ENCODE data around the gene SMIM44. TPM values are rescaled to one million over a fixed set of nuclear protein-coding genes. Genes with fewer than 3 reads are reported as not detected.
"Not testable (repeated sequence)": the region's sequence is repeated elsewhere in the genome, so short reads cannot be mapped to it uniquely, and the experiment has no call there.

The SMIM44 gene
- total RNA-seq: 1 to 10 TPM; 1.1 to 5.5 (median 5.5) TPM
- long read RNA-seq, donor 1, partial matches to known transcripts: 0 of 1 reads
- long read RNA-seq, donor 1, other reads (novel, unspliced or antisense): 0 of 1 reads
- long read RNA-seq, donor 2: 0 reads

DNA sequence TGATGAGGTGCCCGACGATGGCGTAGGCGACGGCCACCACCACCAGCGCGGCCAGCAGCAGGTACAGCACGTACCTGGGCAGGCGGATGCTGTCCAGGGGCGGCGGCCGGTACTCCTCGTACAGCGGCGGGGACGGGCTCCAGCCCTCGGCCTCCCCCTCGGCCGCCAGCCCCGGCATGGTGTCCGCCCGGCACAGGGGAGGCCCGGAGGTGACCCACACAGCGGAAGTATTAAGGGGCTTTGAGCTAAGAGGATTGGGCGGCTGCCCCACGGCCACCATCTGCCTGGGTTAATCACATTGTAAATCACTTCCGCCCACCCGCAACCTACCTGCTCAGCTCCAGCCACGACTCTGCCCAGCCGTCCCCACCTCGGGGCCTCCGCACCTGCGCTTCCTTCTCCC is at the start of gene SMIM44:
SMIM44 (minus strand) TSS at position 216 of the 403 bp plus-strand sequence; CDS start at position 178, 38 bp downstream.
- ATAC-seq: peak; percentile 61
- TF ChIP-seq, protein P1, sequence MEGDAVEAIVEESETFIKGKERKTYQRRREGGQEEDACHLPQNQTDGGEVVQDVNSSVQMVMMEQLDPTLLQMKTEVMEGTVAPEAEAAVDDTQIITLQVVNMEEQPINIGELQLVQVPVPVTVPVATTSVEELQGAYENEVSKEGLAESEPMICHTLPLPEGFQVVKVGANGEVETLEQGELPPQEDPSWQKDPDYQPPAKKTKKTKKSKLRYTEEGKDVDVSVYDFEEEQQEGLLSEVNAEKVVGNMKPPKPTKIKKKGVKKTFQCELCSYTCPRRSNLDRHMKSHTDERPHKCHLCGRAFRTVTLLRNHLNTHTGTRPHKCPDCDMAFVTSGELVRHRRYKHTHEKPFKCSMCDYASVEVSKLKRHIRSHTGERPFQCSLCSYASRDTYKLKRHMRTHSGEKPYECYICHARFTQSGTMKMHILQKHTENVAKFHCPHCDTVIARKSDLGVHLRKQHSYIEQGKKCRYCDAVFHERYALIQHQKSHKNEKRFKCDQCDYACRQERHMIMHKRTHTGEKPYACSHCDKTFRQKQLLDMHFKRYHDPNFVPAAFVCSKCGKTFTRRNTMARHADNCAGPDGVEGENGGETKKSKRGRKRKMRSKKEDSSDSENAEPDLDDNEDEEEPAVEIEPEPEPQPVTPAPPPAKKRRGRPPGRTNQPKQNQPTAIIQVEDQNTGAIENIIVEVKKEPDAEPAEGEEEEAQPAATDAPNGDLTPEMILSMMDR (IDR thresholded peaks at IDR 0.05): no peak
- intact Hi-C loops (cut with DNase I, micrococcal nuclease): no loop called here
- H3K36me3 ChIP-seq (ENCODE audit: low read depth): no peaks in the 10 kb centered on the region
- peaks cover 10% of the 10 kb centered on the region for H3K4me1 ChIP-seq (ENCODE audit: low read depth)
- H3K9me3 ChIP-seq: no peaks in the 10 kb centered on the region
- H3K4me3 ChIP-seq: peak within 1 kb of the TSS; percentile 6
- peak; percentile 54 to 76 (median 71) for DNase-seq

DNA sequence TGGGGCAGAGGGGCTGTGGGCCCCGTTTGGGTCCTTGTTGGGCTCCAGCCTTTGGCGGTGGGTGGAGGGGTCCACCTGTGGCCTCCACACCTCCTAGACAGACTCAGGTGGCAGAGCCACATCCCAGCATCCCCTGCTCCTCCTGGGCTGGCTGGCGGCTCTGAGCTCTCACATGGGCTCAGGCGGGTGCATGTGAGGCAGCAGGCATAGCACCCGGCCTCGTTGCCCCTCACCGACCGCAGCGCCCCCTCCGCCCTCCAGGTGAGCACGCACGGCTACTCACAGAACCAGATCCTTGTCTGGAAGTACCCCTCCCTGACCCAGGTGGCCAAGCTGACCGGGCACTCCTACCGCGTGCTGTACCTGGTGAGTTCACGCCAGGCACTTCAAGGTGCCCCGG is 49.8 kb upstream of the SMIM44 start:
- intact Hi-C loops (cut with DNase I, micrococcal nuclease): no loop called here
- H3K36me3 ChIP-seq (ENCODE audit: low read depth): no peaks in the 10 kb centered on the region

DNA sequence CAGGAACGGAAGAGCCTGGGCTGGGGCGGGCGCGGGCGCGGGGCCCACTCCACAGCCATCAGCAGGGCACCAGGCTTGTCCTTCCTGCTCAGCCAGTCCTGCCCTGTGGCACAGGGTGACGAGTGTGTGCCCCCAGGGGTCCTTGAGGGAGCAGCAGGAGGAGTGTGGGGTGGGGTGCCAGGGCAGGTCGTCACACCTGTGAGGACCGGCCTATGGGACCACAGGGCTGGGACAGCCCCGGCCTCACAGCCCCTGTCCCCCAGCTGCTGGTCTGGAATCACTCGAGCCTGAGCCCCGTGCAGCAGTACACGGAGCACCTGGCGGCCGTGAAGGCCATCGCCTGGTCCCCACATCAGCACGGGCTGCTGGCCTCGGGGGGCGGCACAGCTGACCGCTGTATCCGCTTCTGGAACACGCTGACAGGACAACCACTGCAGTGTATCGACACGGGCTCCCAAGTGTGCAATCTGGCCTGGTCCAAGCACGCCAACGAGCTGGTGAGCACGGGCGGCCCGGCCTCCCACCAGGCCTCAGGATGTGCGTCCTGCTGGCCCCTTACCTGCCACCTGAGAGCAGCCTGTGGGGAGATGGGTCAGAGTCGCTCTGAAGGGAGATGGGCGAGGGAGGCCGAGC is 49.0 kb upstream of the SMIM44 start:
- intact Hi-C loops (cut with DNase I, micrococcal nuclease): no loop called here

More for the DNA sequence above, 49.8 kb upstream of the SMIM44 start:
- H3K9me3 ChIP-seq: no peaks in the 10 kb centered on the region
- no peak overlapping the region for H3K4me3 ChIP-seq
- DNase-seq (no peak), ATAC-seq (no peak)
- H3K4me1 ChIP-seq (ENCODE audit: low read depth): no peaks in the 10 kb centered on the region
- TF ChIP-seq, protein P1 (IDR thresholded peaks at IDR 0.05): no peak

DNA sequence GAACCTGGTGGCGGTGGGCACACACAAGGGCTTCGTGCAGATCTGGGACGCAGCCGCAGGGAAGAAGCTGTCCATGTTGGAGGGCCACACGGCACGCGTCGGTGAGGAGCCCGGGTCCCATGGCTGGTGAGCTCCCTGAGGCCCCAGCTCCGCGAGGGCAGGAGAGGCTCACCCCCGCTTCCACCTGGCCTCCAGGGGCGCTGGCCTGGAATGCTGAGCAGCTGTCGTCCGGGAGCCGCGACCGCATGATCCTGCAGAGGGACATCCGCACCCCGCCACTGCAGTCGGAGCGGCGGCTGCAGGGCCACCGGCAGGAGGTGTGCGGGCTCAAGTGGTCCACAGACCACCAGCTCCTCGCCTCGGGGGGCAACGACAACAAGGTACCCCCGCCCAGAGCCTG is 48.5 kb upstream of the SMIM44 start:
- TF ChIP-seq, protein P1 (IDR thresholded peaks at IDR 0.05): no peak
- peaks cover 5% of the 10 kb centered on the region for H3K36me3 ChIP-seq (ENCODE audit: low read depth)
- H3K4me1 ChIP-seq (ENCODE audit: low read depth): no peaks in the 10 kb centered on the region
- intact Hi-C loops (cut with DNase I, micrococcal nuclease): no loop called here
- H3K9me3 ChIP-seq: no peaks in the 10 kb centered on the region
- DNase-seq: peak in 1 of 3 donors; percentile 46
- no peak for ATAC-seq
- H3K4me3 ChIP-seq: no peak overlapping the region

More for the DNA sequence above, 49.0 kb upstream of the SMIM44 start:
- ATAC-seq: no peak
- TF ChIP-seq, protein P1 (IDR thresholded peaks at IDR 0.05): no peak
- H3K4me1 ChIP-seq (ENCODE audit: low read depth): no peaks in the 10 kb centered on the region
- no peak overlapping the region for H3K4me3 ChIP-seq
- no peak for DNase-seq
- H3K9me3 ChIP-seq: no peaks in the 10 kb centered on the region
- H3K36me3 ChIP-seq (ENCODE audit: low read depth): peaks cover 1% of the 10 kb centered on the region

DNA sequence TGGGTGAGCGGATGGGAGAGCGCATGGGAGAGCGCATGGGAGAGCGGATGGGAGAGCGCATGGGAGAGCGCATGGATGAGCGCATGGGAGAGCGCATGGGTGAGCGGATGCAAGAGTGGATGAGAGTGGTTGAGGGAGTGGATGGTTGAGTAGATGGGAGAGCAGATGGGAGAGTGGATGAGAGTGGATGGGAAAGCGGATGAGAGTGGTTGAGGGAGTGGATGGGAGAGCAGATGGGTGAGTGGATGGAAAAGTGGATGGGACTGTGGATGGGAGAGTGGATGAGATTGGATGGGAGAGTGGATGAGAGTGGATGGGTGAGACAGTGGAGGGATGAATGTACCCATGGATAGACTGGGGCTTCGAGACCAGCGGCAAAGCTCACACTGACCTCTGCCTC is 47.1 kb upstream of the SMIM44 start:
- TF ChIP-seq, protein P1 (IDR thresholded peaks at IDR 0.05): no peak
- H3K36me3 ChIP-seq (ENCODE audit: low read depth): peaks cover 5% of the 10 kb centered on the region
- H3K4me3 ChIP-seq: no peak overlapping the region

DNA sequence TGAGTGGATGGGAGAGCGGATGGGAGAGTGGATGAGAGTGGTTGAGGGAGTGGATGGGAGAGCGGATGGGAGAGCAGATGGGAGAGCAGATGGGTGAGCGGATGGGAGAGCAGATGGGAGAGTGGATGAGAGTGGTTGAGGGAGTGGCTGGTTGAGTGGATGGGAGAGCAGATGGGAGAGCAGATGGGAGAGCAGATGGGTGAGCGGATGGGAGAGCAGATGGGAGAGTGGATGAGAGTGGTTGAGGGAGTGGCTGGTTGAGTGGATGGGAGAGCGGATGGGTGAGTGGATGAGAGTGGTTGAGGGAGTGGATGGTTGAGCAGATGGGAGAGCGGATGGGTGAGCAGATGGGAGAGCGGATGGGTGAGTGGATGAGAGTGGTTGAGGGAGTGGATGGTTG is 46.1 kb upstream of the SMIM44 start:
- H3K9me3 ChIP-seq; intact Hi-C loops (cut with DNase I, micrococcal nuclease); H3K4me3 ChIP-seq; ATAC-seq; DNase-seq; H3K36me3 ChIP-seq (ENCODE audit: low read depth); H3K4me1 ChIP-seq (ENCODE audit: low read depth): not testable (repeated sequence)

More for the DNA sequence above, 47.1 kb upstream of the SMIM44 start:
- Histone ChIP-seq H3K4me1 (ENCODE audit: low read depth) (no peaks in the 10 kb centered on the region), H3K9me3 (no peaks in the 10 kb centered on the region)
- no peak for DNase-seq
- intact Hi-C loops (cut with DNase I, micrococcal nuclease): no loop called here
- ATAC-seq: no peak
